HepG2 (cell line): ENCODE data around the gene SHANK3. TPM values are rescaled to one million over a fixed set of nuclear protein-coding genes. Genes with fewer than 3 reads are reported as not detected.

Experiments
- GATA4 ChIP-seq: sonication (generic); IDR thresholded peaks from 2 replicates; pipeline ENCODE4 v1.6.1; 2016; ENCODE audit warnings: antibody characterized with exemption, low read depth, borderline replicate concordance
- HOXD1 ChIP-seq: sonication (generic); formaldehyde crosslinking; IDR thresholded peaks from 2 replicates; pipeline ENCODE4 v1.5.0; 2020; ENCODE audit warnings: missing genetic modification reagents
- MED13 ChIP-seq: sonication (generic); formaldehyde crosslinking; IDR thresholded peaks from 2 replicates; pipeline ENCODE4 v1.5.0; 2020; ENCODE audit warnings: missing genetic modification reagents
- MTA1 ChIP-seq: sonication (generic); formaldehyde crosslinking; IDR thresholded peaks from 2 replicates; pipeline ENCODE4 v1.4.0; 2020; ENCODE audit warnings: missing genetic modification reagents, mild to moderate bottlenecking, borderline replicate concordance
- NRL ChIP-seq: sonication (generic); formaldehyde crosslinking; IDR thresholded peaks from 2 replicates; pipeline ENCODE4 v1.5.0; 2020; ENCODE audit warnings: missing genetic modification reagents, mild to moderate bottlenecking, moderate library complexity, borderline replicate concordance
- PHF5A ChIP-seq: IDR thresholded peaks from one replicate; pipeline ENCODE4 v1.6.1; 2018; ENCODE audit warnings: low read depth, missing genetic modification reagents; ENCODE audit not compliant: unreplicated experiment
- RCOR2 ChIP-seq: IDR thresholded peaks from 2 replicates; pipeline ENCODE4 v1.6.1; 2016; ENCODE audit warnings: missing biosample characterization, missing genetic modification reagents
- RFX3 ChIP-seq: IDR thresholded peaks from 2 replicates; pipeline ENCODE4 v1.6.1; 2016; ENCODE audit warnings: missing biosample characterization, missing genetic modification reagents
- SMAD3 ChIP-seq: sonication (generic); formaldehyde crosslinking; IDR thresholded peaks from 2 replicates; pipeline ENCODE4 v1.4.0; 2020; ENCODE audit warnings: missing genetic modification reagents
- SPEN ChIP-seq: sonication (generic); formaldehyde crosslinking; IDR thresholded peaks from 2 replicates; pipeline ENCODE4 v1.5.1; 2020; ENCODE audit warnings: low read depth, mild to moderate bottlenecking, missing genetic modification reagents
- SYNCRIP ChIP-seq: fragments of 200-400 bp; formaldehyde crosslinking; IDR thresholded peaks from 2 replicates; pipeline ENCODE4 v1.6.1; 2018; ENCODE audit warnings: mild to moderate bottlenecking, low read depth, low read length; ENCODE audit not compliant: insufficient read depth
- TEAD3 ChIP-seq: optimal IDR thresholded peaks from 2 replicates; pipeline ENCODE3; 2016; ENCODE audit warnings: borderline replicate concordance
- ZMYM3 ChIP-seq: sonication (generic); formaldehyde crosslinking; IDR thresholded peaks from 2 replicates; pipeline ENCODE4 v1.5.1; 2020; ENCODE audit warnings: mild to moderate bottlenecking, missing genetic modification reagents
- ZNF34 ChIP-seq: sonication (generic); formaldehyde crosslinking; IDR thresholded peaks from 2 replicates; pipeline ENCODE4 v1.4.0; 2020; ENCODE audit warnings: mild to moderate bottlenecking, missing genetic modification reagents, borderline replicate concordance
- ZNF383 ChIP-seq: sonication (generic); formaldehyde crosslinking; IDR thresholded peaks from 2 replicates; pipeline ENCODE4 v1.4.0; 2020; ENCODE audit warnings: missing genetic modification reagents, mild to moderate bottlenecking, borderline replicate concordance
- ZNF546 ChIP-seq: sonication (generic); formaldehyde crosslinking; conservative IDR thresholded peaks from 2 replicates; pipeline ENCODE4 v1.8.1; 2023; ENCODE audit warnings: mild to moderate bottlenecking, missing genetic modification reagents
- ZNF570 ChIP-seq: sonication (generic); formaldehyde crosslinking; IDR thresholded peaks from 2 replicates; pipeline ENCODE4 v1.4.0; 2020; ENCODE audit warnings: mild to moderate bottlenecking, missing genetic modification reagents, borderline replicate concordance
- ZNF577 ChIP-seq: sonication (generic); formaldehyde crosslinking; IDR thresholded peaks from 2 replicates; pipeline ENCODE4 v1.4.0; 2020; ENCODE audit warnings: mild to moderate bottlenecking, low read depth, missing genetic modification reagents, borderline replicate concordance
- ZNF598 ChIP-seq: sonication (generic); formaldehyde crosslinking; IDR thresholded peaks from 2 replicates; pipeline ENCODE4 v1.5.1; 2020; ENCODE audit warnings: mild to moderate bottlenecking, missing genetic modification reagents, borderline replicate concordance
- ZNF619 ChIP-seq: sonication (generic); formaldehyde crosslinking; IDR thresholded peaks from 2 replicates; pipeline ENCODE4 v1.4.0; 2020; ENCODE audit warnings: mild to moderate bottlenecking, missing genetic modification reagents
- ZNF747 ChIP-seq: sonication (generic); formaldehyde crosslinking; IDR thresholded peaks from 2 replicates; pipeline ENCODE4 v1.8.1; 2023; ENCODE audit warnings: missing genetic modification reagents, mild to moderate bottlenecking, borderline replicate concordance
- ZNF816 ChIP-seq: sonication (generic); formaldehyde crosslinking; IDR thresholded peaks from 2 replicates; pipeline ENCODE4 v1.8.0; 2022; ENCODE audit warnings: missing genetic modification reagents, mild to moderate bottlenecking, borderline replicate concordance
- ZNF841 ChIP-seq: sonication (generic); formaldehyde crosslinking; IDR thresholded peaks from 2 replicates; pipeline ENCODE4 v1.8.1; 2023; ENCODE audit warnings: missing genetic modification reagents, borderline replicate concordance
- polyA plus RNA-seq, 8 experiments: library from polyadenylated mRNA; depleted of rRNA in 3 of 8; stranded (reverse) in 7 of 8; unstranded in 1 of 8; fragments of >200 nt; fragmentation: Illumina TruSeq in 4 of 8; extraction: Trizol in 4 of 8; gene quantifications; 2 replicates each; pipeline versions ENCODE4 v1.2.1 to v1.2.3, GENCODE V29; 2011 to 2016; ENCODE audit warnings: low read depth in 4 of 8, missing spikeins in 1 of 8, mixed read lengths in 1 of 8; ENCODE audit not compliant: insufficient read depth in 1 of 8
- total RNA-seq, 5 experiments: library from RNA; depleted of rRNA; stranded (reverse); fragments of >200 nt; fragmentation: Illumina TruSeq; extraction: Trizol; gene quantifications; 2 replicates each; pipeline ENCODE4 v1.2.3, GENCODE V29; 2016; ENCODE audit warnings: low read depth in 1 of 5
- TF ChIP-seq, protein P1 (sequence below): sonication (generic); formaldehyde crosslinking; IDR thresholded peaks from 2 replicates; pipeline ENCODE4 v1.9.0; 2021; ENCODE audit warnings: missing genetic modification reagents, borderline replicate concordance
- TF ChIP-seq, protein P2 (sequence below): sonication (generic); formaldehyde crosslinking; IDR thresholded peaks from 2 replicates; pipeline ENCODE4 v1.4.0; 2020; ENCODE audit warnings: missing genetic modification reagents

The SHANK3 gene
- total and polyA plus RNA-seq, 2 of the 13 experiments (the other 11 are each of a cell fraction or from before 2014, with no cell fraction given): 2.9 to 4.6 TPM

GRCh38 chr22:50700387-50701075, 27.9 kb downstream of the SHANK3 start (continued):
- TF ChIP-seq ZNF747 (CRISPR knock-in tag): no peak
- TF ChIP-seq ZNF619 (CRISPR knock-in tag): peak; percentile 64; the same call in 1 of the 2 replicates
- no peak for TF ChIP-seq SYNCRIP
- TF ChIP-seq ZNF570 (CRISPR knock-in tag): no peak
- TF ChIP-seq ZNF598 (CRISPR knock-in tag): peak; percentile 85; the same call in 1 of the 2 replicates
- TF ChIP-seq TEAD3: peak; percentile 55
- TF ChIP-seq, protein P1, sequence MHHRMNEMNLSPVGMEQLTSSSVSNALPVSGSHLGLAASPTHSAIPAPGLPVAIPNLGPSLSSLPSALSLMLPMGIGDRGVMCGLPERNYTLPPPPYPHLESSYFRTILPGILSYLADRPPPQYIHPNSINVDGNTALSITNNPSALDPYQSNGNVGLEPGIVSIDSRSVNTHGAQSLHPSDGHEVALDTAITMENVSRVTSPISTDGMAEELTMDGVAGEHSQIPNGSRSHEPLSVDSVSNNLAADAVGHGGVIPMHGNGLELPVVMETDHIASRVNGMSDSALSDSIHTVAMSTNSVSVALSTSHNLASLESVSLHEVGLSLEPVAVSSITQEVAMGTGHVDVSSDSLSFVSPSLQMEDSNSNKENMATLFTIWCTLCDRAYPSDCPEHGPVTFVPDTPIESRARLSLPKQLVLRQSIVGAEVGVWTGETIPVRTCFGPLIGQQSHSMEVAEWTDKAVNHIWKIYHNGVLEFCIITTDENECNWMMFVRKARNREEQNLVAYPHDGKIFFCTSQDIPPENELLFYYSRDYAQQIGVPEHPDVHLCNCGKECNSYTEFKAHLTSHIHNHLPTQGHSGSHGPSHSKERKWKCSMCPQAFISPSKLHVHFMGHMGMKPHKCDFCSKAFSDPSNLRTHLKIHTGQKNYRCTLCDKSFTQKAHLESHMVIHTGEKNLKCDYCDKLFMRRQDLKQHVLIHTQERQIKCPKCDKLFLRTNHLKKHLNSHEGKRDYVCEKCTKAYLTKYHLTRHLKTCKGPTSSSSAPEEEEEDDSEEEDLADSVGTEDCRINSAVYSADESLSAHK (CRISPR knock-in tag): no peak
- TF ChIP-seq, protein P2, sequence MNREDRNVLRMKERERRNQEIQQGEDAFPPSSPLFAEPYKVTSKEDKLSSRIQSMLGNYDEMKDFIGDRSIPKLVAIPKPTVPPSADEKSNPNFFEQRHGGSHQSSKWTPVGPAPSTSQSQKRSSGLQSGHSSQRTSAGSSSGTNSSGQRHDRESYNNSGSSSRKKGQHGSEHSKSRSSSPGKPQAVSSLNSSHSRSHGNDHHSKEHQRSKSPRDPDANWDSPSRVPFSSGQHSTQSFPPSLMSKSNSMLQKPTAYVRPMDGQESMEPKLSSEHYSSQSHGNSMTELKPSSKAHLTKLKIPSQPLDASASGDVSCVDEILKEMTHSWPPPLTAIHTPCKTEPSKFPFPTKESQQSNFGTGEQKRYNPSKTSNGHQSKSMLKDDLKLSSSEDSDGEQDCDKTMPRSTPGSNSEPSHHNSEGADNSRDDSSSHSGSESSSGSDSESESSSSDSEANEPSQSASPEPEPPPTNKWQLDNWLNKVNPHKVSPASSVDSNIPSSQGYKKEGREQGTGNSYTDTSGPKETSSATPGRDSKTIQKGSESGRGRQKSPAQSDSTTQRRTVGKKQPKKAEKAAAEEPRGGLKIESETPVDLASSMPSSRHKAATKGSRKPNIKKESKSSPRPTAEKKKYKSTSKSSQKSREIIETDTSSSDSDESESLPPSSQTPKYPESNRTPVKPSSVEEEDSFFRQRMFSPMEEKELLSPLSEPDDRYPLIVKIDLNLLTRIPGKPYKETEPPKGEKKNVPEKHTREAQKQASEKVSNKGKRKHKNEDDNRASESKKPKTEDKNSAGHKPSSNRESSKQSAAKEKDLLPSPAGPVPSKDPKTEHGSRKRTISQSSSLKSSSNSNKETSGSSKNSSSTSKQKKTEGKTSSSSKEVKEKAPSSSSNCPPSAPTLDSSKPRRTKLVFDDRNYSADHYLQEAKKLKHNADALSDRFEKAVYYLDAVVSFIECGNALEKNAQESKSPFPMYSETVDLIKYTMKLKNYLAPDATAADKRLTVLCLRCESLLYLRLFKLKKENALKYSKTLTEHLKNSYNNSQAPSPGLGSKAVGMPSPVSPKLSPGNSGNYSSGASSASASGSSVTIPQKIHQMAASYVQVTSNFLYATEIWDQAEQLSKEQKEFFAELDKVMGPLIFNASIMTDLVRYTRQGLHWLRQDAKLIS (CRISPR knock-in tag): no peak; the same call in 1 of the 2 replicates
- no peak for TF ChIP-seq ZNF577
- TF ChIP-seq ZNF816 (CRISPR knock-in tag): peak; percentile 42; the same call in 1 of the 2 replicates
- TF ChIP-seq ZMYM3 (CRISPR knock-in tag): no peak; the same call in 1 of the 2 replicates
- no peak for TF ChIP-seq MED13
- no peak for TF ChIP-seq ZNF34 (CRISPR knock-in tag)
- TF ChIP-seq RCOR2: no peak
- peak; percentile 82 for TF ChIP-seq ZNF546 (CRISPR knock-in tag)
- TF ChIP-seq SPEN (CRISPR knock-in tag): peak; percentile 78
- peak; percentile 78 for TF ChIP-seq PHF5A
- peak; percentile 79 for TF ChIP-seq SMAD3 (CRISPR knock-in tag)
- no peak for TF ChIP-seq RFX3 (CRISPR knock-in tag)
- no peak for TF ChIP-seq ZNF383 (CRISPR knock-in tag)
- no peak for TF ChIP-seq ZNF841 (CRISPR knock-in tag)
- no peak for TF ChIP-seq HOXD1 (CRISPR knock-in tag)
- TF ChIP-seq NRL (CRISPR knock-in tag): no peak
- TF ChIP-seq GATA4: peak; percentile 63; the same call in 1 of the 2 replicates
- TF ChIP-seq MTA1: no peak; the same call in 1 of the 2 replicates
